HG03103 (cell line): Measurements from ENCODE around the gene TAGLN.

Experiments used
- ATAC-seq: cut with Tn5 transposase; IDR thresholded peaks from one replicate; pipeline ENCODE4 v1.9.1; 2021; ENCODE audit warnings: low read depth; ENCODE audit not compliant: unreplicated experiment

The TAGLN gene

DNA sequence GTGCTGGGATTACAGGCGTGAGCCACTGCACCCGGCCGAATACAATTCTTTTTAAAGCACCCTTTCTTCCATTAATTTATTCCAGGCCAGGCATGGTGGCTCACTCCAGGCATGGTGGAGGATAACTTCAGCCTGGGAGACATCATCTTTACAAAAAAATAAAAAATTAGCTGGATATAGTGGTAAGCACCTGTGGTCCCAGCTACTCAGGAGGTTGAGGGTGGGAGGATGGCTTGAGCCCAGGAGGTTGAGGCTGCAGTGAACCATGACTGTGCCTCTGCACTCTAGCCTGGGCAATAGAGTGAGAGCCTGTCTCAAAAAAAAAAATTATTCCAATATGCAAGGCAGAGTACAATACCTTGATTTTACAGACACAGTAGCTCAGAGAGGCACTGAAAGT, 11.4 kb downstream of the TAGLN start:
- no peak for ATAC-seq

DNA sequence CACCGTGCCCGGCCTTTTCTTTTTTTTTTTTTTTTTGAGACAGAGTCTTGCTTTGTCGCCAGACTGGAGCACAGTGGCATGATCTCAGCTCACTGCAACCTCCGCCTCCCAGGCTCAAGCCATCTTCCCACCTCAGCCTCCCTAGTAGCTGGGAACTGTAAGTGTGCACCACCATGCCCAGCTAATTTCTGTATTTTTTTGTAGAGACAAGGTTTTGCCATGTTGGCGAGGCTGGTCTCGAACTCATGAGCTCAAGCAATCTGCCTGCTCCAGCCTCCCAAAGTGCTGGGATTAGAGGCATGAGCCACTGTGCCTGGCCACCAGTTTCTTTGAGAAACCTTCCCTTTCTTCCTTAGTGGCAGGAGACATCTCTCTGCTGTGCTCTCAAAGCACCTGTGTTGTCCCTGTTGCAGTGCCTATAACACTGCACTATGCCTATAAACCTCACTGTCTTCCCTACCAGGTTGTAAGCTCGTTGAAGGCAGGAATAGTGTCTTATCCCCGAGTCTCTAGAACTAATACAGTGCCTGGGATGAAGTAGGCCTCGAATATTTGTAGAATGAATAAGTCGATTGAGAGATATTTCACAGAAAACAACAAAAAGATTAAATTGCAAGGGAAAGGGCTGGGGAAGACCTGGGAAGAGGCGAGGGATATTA, 13.7 kb downstream of the TAGLN start:
- ATAC-seq: no peak

DNA sequence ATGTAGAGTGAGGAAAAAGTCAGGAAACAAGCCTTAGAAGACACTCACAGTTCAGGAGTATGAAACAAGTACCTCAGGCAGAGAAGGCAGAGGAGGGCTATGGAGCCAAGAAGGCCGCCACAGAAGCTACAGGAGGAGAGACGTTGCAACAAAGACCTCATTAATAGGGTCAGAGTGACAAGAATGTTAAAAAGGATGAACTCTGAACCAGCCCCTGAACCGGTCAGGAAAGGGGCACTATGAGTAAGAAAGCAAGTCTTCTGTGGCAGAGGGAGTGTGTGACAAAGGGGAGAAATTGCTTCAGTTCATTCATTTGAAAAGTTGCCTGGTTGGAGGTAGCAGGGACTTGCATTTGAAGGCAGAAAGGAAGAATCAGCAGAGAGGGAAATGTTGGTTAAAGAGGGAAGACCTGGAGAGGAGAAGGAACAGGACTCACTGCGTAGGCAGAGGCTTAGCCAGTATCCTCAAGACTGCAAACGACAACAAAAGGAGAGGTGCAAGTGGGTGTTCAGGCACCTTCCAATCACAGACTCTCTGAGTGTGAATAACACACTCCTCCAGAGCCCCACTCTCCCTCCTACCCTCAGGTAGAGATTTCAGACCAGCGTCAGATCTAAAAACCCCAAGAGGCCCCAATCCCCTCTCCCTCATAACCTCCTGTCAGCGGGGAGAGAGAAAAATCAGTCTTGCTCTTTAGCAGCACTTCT, 15.4 kb downstream of the TAGLN start:
- no peak for ATAC-seq

- ATAC-seq: no peak
These were observed 18.2 kb downstream of the TAGLN start for GRCh38 chr11:117217141-117218084.

DNA sequence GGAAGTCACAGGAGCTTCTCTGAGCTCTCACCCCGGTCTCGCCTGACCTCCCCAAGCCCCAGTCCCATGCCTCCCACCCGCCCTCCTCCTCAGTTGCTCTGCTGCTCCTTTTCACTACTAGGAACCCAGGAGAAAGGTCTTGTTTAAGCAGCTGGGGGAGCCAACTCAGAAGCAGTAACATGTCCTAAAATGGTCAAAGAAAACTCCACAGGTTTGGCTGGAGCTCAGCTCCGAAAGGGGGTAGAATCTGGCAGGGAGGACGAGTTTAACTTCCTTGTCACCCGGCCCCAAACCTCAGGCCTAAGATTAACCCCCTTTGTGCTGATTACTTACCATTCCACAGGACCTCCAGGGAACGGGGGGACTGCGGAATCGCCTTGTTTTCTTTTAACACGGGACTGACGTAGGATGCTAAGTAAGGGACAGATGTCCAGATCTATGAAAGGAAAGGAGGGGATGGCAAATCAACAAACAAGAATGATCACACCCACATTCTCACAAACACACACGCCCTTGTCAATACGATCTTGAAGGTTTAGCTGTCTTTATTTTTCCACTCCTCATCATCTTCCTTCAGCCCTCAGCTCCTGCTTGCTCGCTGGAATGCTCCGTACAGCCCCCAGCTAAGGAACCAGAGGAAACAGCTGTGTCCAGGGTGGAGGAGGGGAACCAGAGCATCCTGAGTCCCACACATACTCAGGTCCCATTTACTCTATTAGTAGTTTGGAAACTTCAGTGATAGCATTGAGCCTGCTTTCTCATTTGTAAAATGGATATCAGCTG, 19.2 kb downstream of the TAGLN start:
- no peak for ATAC-seq

DNA sequence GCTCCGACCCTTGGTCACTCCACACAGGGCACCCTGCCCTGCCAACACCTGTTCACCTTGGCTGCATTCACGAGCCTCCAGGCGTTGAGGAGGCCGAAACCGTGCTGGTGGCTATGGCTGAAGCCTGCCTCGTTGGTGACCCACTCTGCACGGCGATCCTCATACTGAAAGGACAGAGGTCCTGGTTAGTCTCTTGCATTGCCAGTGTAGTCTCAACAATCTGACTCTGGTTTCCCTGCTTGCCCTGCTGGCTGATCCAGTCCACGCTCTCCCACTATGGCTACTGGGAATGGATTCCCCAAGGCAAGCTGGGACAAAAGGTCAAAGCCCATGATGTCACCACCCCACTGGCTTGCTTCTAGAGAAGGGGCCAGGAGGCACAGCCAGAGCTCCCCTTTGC, 19.8 kb downstream of the TAGLN start:
- no peak for ATAC-seq

DNA sequence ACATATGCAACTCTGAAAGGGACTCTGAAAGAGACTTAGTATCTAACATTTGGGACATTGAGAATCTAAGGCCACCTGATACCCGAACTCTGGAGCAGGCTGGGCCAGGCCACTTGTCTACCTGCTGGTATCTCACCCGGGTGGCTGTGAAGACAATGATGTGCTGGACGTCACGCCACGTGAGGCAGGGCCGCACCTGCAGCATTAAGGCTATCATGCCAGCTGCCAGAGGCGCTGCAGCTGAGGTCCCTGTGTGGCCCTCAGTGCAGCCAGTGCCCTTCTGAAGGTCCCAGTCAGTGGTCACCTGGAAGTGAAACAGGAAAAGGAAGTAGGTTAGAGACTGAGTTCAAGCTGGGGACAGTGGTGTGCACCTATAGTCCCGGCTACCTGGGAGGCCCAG, 20.3 kb downstream of the TAGLN start:
- no peak for ATAC-seq

DNA sequence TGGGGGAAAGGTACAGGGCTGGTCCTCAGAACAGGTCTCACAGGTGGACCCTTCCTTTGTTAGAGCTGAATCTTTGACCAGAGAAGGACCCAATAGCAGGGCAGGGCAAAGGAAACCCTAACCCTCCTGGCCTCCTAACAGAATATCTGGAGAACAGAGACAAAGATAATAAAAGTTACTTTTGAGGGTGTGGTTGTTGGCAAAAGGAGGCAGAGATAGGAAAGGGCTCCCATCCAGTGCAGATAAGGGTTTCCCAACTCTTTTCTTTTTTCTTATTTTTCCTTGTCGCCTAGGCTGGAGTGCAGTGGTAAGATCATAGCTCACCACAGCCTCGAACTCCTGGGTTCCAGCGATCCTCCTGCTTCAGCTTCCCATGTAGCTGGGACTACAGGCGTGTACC, 20.8 kb downstream of the TAGLN start:
- no peak for ATAC-seq

GRCh38 chr11:117220568-117220967, 21.4 kb downstream of the TAGLN start:
- no peak for ATAC-seq

GRCh38 chr11:117220999-117221774, 22.0 kb downstream of the TAGLN start:
- ATAC-seq: no peak

- ATAC-seq: no peak
These were observed 22.8 kb downstream of the TAGLN start for GRCh38 chr11:117221775-117222517.

- ATAC-seq: no peak
These were observed 24.0 kb downstream of the TAGLN start for GRCh38 chr11:117222991-117223740.

DNA sequence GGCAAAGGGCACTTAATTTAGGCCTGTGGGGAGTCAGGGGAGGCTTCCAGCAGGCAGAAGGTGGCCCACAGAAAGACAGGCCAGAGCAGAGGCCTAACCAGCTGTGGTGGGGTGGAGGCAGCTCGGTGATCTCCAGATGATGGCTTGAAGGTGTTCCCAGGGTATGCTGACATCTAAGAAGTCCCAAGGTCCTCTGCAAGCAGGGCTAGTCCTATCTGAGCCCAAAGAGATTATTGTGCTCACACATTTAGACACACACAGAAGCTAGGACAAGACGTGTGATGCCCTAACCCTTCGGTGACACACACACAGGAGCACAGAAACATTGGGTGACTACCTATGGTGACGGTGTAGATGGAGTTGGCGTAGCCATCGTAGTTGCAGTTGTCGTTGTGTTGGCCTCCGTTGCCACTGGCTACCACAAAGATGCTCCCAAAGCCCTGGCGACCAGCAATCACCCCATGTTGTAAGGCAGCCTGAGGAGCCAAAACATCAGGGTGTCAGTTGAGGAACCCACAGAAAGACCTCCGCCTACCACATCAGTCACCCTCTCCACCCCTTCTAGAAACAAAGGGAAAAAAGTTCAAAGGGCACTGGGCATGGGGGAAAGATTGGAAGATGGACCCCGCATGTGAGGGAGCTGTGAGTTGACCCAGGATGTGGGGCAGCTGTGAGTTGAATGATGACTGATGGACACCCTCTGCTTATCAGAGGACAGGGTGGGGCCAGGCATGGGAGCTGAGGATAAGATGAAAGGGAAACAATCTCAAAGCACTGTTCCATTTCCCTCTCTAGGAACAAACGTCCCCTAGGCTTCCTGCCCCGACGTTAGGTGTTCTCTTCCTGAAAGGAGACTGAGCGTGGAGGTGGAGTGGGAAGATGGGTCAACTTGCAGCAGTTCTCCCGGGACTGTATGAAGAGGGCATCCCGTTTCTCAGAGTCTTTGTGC, 24.8 kb downstream of the TAGLN start:
- ATAC-seq: no peak

GRCh38 chr11:117225553-117226170, 26.5 kb downstream of the TAGLN start:
- no peak for ATAC-seq

DNA sequence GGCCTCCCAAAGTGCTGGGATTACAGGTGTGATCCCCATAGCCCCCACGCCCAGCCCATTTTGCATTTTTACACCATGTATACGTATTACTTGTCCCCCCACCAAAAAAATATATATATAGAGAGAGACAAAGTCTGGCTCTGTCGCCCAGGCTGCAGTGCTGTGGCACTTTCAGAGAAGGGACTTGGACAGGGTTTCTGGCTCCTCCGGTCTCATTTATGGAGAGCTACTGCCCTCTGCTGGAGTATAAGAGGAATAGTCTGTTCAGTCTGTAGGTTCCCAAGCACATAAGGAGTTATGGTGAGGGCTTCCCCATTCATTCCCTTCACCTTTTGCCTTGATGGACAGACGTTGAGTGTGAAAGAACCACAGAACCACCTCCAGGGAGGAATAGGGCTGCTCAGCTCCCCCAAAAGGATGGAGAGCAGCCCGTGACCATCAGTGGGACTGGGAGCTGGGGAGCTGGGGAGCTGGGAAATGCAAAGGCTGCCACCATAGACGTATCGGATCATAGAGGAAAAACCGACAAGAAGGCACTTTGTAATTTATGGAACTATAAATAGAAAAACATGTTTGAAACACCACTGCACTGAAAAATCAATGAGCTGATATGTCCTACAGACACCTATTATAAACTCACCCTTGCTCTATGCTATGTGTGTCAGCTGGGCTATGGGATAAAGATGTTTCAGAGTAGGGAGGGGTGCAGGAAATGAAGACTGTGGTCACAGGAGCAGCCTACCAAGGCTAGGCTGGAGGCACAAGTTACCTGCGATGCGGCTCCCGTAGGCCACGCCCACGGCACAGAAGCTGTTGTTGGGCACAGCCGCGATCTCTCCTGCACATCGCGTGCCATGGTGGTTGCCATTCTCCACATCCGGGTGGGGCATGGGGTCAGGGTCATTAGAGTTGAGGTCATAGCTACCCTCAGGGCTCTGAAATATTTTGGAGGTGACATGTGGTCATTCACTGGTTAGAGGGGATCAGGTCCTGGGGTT, 27.5 kb downstream of the TAGLN start:
- ATAC-seq: no peak

DNA sequence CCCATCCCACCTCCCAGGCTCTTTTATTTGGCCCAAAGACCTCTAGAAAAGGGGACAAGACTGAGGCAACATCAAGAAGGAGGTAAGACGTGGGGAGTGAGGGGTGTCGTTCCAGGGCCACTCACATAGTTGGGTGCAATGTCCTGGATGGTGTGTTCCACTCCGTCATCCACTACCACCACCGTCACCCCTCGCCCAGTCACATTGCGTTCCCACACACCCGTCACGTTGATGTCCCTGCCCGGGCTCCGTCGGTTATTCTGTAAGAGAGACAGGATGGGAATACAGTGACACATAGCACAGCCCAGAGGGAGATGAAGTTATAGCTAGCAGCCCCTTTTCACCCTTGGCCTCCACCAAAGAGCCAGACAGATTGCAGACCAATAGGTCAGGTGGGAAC, 28.9 kb downstream of the TAGLN start:
- no peak for ATAC-seq
